Neural cell (in vitro differentiated cells): ENCODE results near the gene PRKG1. TPM values are rescaled to one million over a fixed set of nuclear protein-coding genes. Genes with fewer than 3 reads are reported as not detected.

Source experiments
- H2AFZ ChIP-seq: fragments of 200-600, 300-800 bp; sonication (generic), shearing (Covaris generic); 2 replicates; pipeline ENCODE4 v1.6.0; 2014; ENCODE audit warnings: low read depth, mild to moderate bottlenecking, antibody characterized with exemption, low read length, moderate library complexity
- H3F3A ChIP-seq: fragments of 200-600 bp; shearing (Covaris generic); 2 replicates; pipeline ENCODE4 v1.6.1; 2016; ENCODE audit warnings: mild to moderate bottlenecking, moderate library complexity, mixed read lengths, antibody characterized with exemption, low read length; ENCODE audit not compliant: insufficient read depth, poor library complexity, severe bottlenecking
- H3K27ac ChIP-seq: fragments of 200-600, 300-800 bp; sonication (generic), shearing (Covaris generic); 2 replicates; pipeline ENCODE4 v1.5.1; 2014; ENCODE audit warnings: mild to moderate bottlenecking, low read length, moderate library complexity
- H3K27me3 ChIP-seq: fragments of 300-800, 200-600 bp; sonication (generic), shearing (Covaris generic); 2 replicates; pipeline ENCODE4 v1.6.0; 2014; ENCODE audit warnings: mild to moderate bottlenecking, low read depth, low read length, moderate library complexity; ENCODE audit not compliant: insufficient read depth
- H3K36me3 ChIP-seq: fragments of 300-800, 200-600 bp; sonication (generic), shearing (Covaris generic); 2 replicates; pipeline ENCODE4 v1.5.1; 2014; ENCODE audit warnings: mild to moderate bottlenecking, antibody characterized with exemption, low read length, moderate library complexity; ENCODE audit not compliant: insufficient read depth
- H3K4me2 ChIP-seq: fragments of 300-800, 200-600 bp; sonication (generic), shearing (Covaris generic); 2 replicates; pipeline ENCODE4 v1.6.0; 2014; ENCODE audit warnings: mild to moderate bottlenecking, low read length
- H3K4me3 ChIP-seq: fragments of 300-800, 200-600 bp; sonication (generic), shearing (Covaris generic); 2 replicates; pipeline ENCODE4 v1.5.1; 2014; ENCODE audit warnings: mild to moderate bottlenecking, low read length, moderate library complexity
- H3K79me2 ChIP-seq: fragments of 200-600 bp; shearing (Covaris generic); replicated peaks from 2 replicates; pipeline ENCODE4 v1.6.0; 2014; ENCODE audit warnings: mild to moderate bottlenecking, low read length, moderate library complexity; ENCODE audit not compliant: insufficient read depth
- H3K9ac ChIP-seq: fragments of 300-800, 200-600 bp; sonication (generic), shearing (Covaris generic); 2 replicates; pipeline ENCODE4 v1.6.1; 2016; ENCODE audit warnings: mild to moderate bottlenecking, low read length, mixed read lengths
- H3K9me2 ChIP-seq: fragments of 200-600 bp; shearing (Covaris generic); 2 replicates; pipeline ENCODE4 v1.6.1; 2016; ENCODE audit warnings: mild to moderate bottlenecking, low read length, mixed read lengths; ENCODE audit not compliant: insufficient read depth
- H3K9me3 ChIP-seq: fragments of 200-600, 300-800 bp; sonication (generic), shearing (Covaris generic); 2 replicates; pipeline ENCODE4 v1.6.1; 2016; ENCODE audit warnings: mild to moderate bottlenecking, mixed run types, low read length, moderate library complexity, mixed read lengths
- H4K20me1 ChIP-seq: fragments of 200-600 bp; shearing (Covaris generic); 2 replicates; pipeline ENCODE4 v1.6.1; 2016; ENCODE audit warnings: mild to moderate bottlenecking, mixed run types; ENCODE audit not compliant: insufficient read depth
- CTCF ChIP-seq: fragments of 450-650 bp; IDR thresholded peaks from 2 replicates; pipeline ENCODE4 v1.5.1; 2014; ENCODE audit warnings: antibody characterized with exemption, mild to moderate bottlenecking, moderate library complexity; ENCODE audit not compliant: poor library complexity, severe bottlenecking
- EP300 ChIP-seq: fragments of 450-650 bp; conservative IDR thresholded peaks from 2 replicates; pipeline ENCODE4 v1.6.1; 2014; ENCODE audit warnings: antibody characterized with exemption, mild to moderate bottlenecking, moderate library complexity; ENCODE audit not compliant: poor library complexity, severe bottlenecking
- EZH2 ChIP-seq: fragments of 200-600, 300-800 bp; shearing (Covaris generic), sonication (generic); IDR thresholded peaks from 2 replicates; pipeline ENCODE4 v1.6.1; 2014; ENCODE audit warnings: antibody characterized with exemption, low read length, borderline replicate concordance, mild to moderate bottlenecking; ENCODE audit not compliant: insufficient read depth, poor library complexity, severe bottlenecking
- MXI1 ChIP-seq: fragments of 450-650 bp; conservative IDR thresholded peaks from 2 replicates; pipeline ENCODE4 v1.6.1; 2014; ENCODE audit warnings: antibody characterized with exemption, mild to moderate bottlenecking; ENCODE audit not compliant: poor library complexity, severe bottlenecking
- POLR2AphosphoS5 ChIP-seq: IDR thresholded peaks from 2 replicates; pipeline ENCODE4 v1.6.1; 2012
- RAD21 ChIP-seq: fragments of 450-650 bp; conservative IDR thresholded peaks from 2 replicates; pipeline ENCODE4 v1.6.1; 2014; ENCODE audit warnings: antibody characterized with exemption, mild to moderate bottlenecking, moderate library complexity
- REST ChIP-seq: IDR thresholded peaks from 2 replicates; pipeline ENCODE4 v1.6.1; 2012; ENCODE audit warnings: borderline replicate concordance
- SMC3 ChIP-seq: fragments of 450-650 bp; conservative IDR thresholded peaks from 2 replicates; pipeline ENCODE4 v1.6.1; 2014; ENCODE audit warnings: antibody characterized with exemption, mild to moderate bottlenecking, moderate library complexity; ENCODE audit not compliant: poor library complexity
- TAF1 ChIP-seq: IDR thresholded peaks from 2 replicates; pipeline ENCODE4 v1.6.1; 2012; ENCODE audit warnings: low read depth
- polyA plus RNA-seq: library from polyadenylated mRNA; depleted of rRNA; stranded (reverse); fragments of >200 nt; gene quantifications from 2 replicates; pipeline ENCODE4 v1.2.3, GENCODE V29; 2014

PRKG1 gene
- polyA plus RNA-seq, 1 donor from 2014 or later: 2.2 TPM

GRCh38 chr10:51950371-51950995, 876.2 kb downstream of the PRKG1 start:
- H3K36me3 ChIP-seq: no peaks in the 10 kb centered on the region
- H3K4me3 ChIP-seq: no peak overlapping the region
- H3F3A ChIP-seq: no peaks in the 10 kb centered on the region
- no peak overlapping the region for H3K27ac ChIP-seq
- H3K4me2 ChIP-seq: no peak overlapping the region
- H3K79me2 ChIP-seq: no peaks in the 10 kb centered on the region
- no peak overlapping the region for H3K9ac ChIP-seq
- H3K9me3 ChIP-seq: no peaks in the 10 kb centered on the region
- H4K20me1 ChIP-seq: no peaks in the 10 kb centered on the region
- H2AFZ ChIP-seq: no peak overlapping the region
- TF ChIP-seq MXI1 (no peak), EZH2 (no peak), SMC3 (no peak), RAD21 (no peak), EP300 (no peak), POLR2AphosphoS5 (no peak), REST (no peak), TAF1 (no peak), CTCF (no peak)
- no peaks in the 10 kb centered on the region for H3K9me2 ChIP-seq
- H3K27me3 ChIP-seq: no peaks in the 10 kb centered on the region

- Histone ChIP-seq H3K9ac (no peak overlapping the region), H4K20me1 (no peaks in the 10 kb centered on the region), H3K9me2 (no peaks in the 10 kb centered on the region), H3K27me3 (no peaks in the 10 kb centered on the region), H3K36me3 (no peaks in the 10 kb centered on the region), H3F3A (no peaks in the 10 kb centered on the region), H3K27ac (no peak overlapping the region), H3K4me3 (no peak overlapping the region), H3K9me3 (no peaks in the 10 kb centered on the region), H2AFZ (no peak overlapping the region), H3K79me2 (no peaks in the 10 kb centered on the region), H3K4me2 (no peak overlapping the region)
- TF ChIP-seq TAF1: no peak
- TF ChIP-seq REST: no peak
- TF ChIP-seq RAD21: no peak
- TF ChIP-seq EP300: no peak
- TF ChIP-seq CTCF: no peak
- no peak for TF ChIP-seq EZH2
- no peak for TF ChIP-seq POLR2AphosphoS5
- no peak for TF ChIP-seq SMC3
- no peak for TF ChIP-seq MXI1
Observed at GRCh38 chr10:51950996-51951555, 876.8 kb downstream of the PRKG1 start.
